Measurements from ENCODE around the gene TBC1D19.

GRCh38 chr4:26621366-26621765 lies 37.5 kb downstream of the TBC1D19 start:
- TF ChIP-seq CTCF (conservative IDR thresholded peaks at IDR 0.05; ENCODE audit: low read depth, low read length) (no peak), EZH2phosphoT487 (IDR thresholded peaks at IDR 0.05; ENCODE audit: borderline replicate concordance, low read length) (no peak), EZH2 (IDR thresholded peaks at IDR 0.05; ENCODE audit: low read length, unreplicated experiment) (no peak)

All from PC-3 (cell line).